Smooth muscle cell (in vitro differentiated cells): Measurements from ENCODE around the gene NRG3. TPM values are rescaled to one million over a fixed set of nuclear protein-coding genes. Genes with fewer than 3 reads are reported as not detected.

Experiments used
- DNase-seq: peaks from one replicate; lab custom pipeline; 2025; ENCODE audit not compliant: unreplicated experiment; lab: John Stamatoyannopoulos, UW
- H2AFZ ChIP-seq: fragments of 200-600 bp; sonication (generic); 2 replicates; pipeline ENCODE4 v1.6.0; 2016; ENCODE audit warnings: antibody characterized with exemption, low read depth, mild to moderate bottlenecking
- H3F3A ChIP-seq: fragments of 200-600 bp; sonication (generic); 2 replicates; pipeline ENCODE4 v1.6.0; 2017; ENCODE audit warnings: antibody characterized with exemption, low read depth
- H3K27ac ChIP-seq: fragments of 200-600 bp; sonication (generic); 2 replicates; pipeline ENCODE4 v1.5.1; 2016; ENCODE audit warnings: low read depth, mild to moderate bottlenecking
- H3K27me3 ChIP-seq: fragments of 200-600 bp; sonication (generic); 2 replicates; pipeline ENCODE4 v1.6.1; 2016; ENCODE audit warnings: low read depth, mild to moderate bottlenecking
- H3K36me3 ChIP-seq: fragments of 200-600 bp; sonication (generic); 2 replicates; pipeline ENCODE4 v1.5.1; 2016; ENCODE audit warnings: low read depth
- H3K4me1 ChIP-seq: fragments of 200-600 bp; sonication (generic); 2 replicates; pipeline ENCODE4 v1.5.1; 2016; ENCODE audit warnings: low read depth
- H3K4me2 ChIP-seq: fragments of 200-600 bp; sonication (generic); 2 replicates; pipeline ENCODE4 v1.6.0; 2016; ENCODE audit warnings: mild to moderate bottlenecking
- H3K4me3 ChIP-seq: fragments of 200-600 bp; sonication (generic); 2 replicates; pipeline ENCODE4 v1.5.1; 2016; ENCODE audit warnings: mild to moderate bottlenecking
- H3K79me2 ChIP-seq: fragments of 200-600 bp; sonication (generic); 2 replicates; pipeline ENCODE4 v1.6.0; 2016; ENCODE audit warnings: low read depth, mild to moderate bottlenecking
- H3K9ac ChIP-seq: fragments of 200-600 bp; sonication (generic); 2 replicates; pipeline ENCODE4 v1.6.0; 2016; ENCODE audit warnings: low read depth
- H3K9me3 ChIP-seq: fragments of 200-600 bp; sonication (generic); replicated peaks from 2 replicates; pipeline ENCODE4 v1.5.1; 2016; ENCODE audit warnings: low read depth
- H4K20me1 ChIP-seq: fragments of 200-600 bp; sonication (generic); 2 replicates; pipeline ENCODE4 v1.6.0; 2016; ENCODE audit warnings: low read depth
- WGBS: methylation state at CpG from one replicate; pipeline ENCODE4 v1.1.7; 2016; ENCODE audit warnings: low lambda C conversion rate; 5-methylcytosine and 5-hydroxymethylcytosine counted together
- polyA plus RNA-seq: library from polyadenylated mRNA; unstranded; fragments of >200 nt; fragmentation: Nextera tagmentation; extraction: Ambion mirVana; gene quantifications from 2 replicates; pipeline ENCODE4 v1.2.1, GENCODE V29; 2016
- total RNA-seq: library from RNA; depleted of rRNA; stranded (reverse); fragments of >200 nt; gene quantifications from 2 replicates; pipeline ENCODE4 v1.2.3, GENCODE V29; 2014
- TF ChIP-seq, protein P1 (sequence below): fragments of 200-600 bp; sonication (generic); IDR thresholded peaks from 2 replicates; pipeline ENCODE4 v1.5.1; 2017; ENCODE audit warnings: borderline replicate concordance, mild to moderate bottlenecking, antibody characterized with exemption; ENCODE audit not compliant: insufficient read depth, poor library complexity, severe bottlenecking

The NRG3 gene
- total RNA-seq = 2.4 and 4.0 TPM in 2 replicates
- polyA plus RNA-seq = 4.3 and 4.8 TPM in 2 replicates

DNA sequence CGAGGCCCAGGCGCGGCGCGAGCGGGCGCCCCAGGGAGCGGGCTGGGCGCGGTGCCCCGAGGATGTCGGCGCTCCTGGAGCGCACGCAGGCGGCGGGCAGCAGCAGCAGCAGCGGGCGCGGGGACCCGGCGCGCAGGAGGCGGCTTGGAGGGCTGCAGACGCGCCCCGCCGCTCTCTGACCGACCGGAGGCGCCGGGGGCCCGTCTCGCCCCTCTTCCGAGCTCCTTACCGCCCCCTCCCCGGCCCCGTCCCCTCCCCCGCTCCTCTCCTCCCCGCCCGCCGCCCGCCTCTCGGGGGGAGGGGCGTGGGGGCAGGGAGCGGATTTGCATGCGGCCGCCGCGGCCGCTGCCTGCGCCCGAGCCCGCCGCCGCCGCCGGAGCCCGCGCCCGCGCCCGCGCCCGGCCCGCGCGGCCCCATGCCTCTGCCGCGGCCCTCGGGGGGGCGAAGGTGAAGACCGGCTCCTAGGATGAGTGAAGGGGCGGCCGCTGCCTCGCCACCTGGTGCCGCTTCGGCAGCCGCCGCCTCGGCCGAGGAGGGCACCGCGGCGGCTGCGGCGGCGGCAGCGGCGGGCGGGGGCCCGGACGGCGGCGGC is at the start of gene NRG3:
Gene NRG3, plus strand, starts transcription at position 320 of the 592 bp plus-strand sequence.
- Histone ChIP-seq H2AFZ (peak within 1 kb of the TSS; percentile 38), H3K9me3 (no peaks in the 10 kb centered on the region), H3K36me3 (no peaks in the 10 kb centered on the region), H4K20me1 (no peaks in the 10 kb centered on the region), H3F3A (no peaks in the 10 kb centered on the region), H3K4me3 (peak within 1 kb of the TSS; percentile 50), H3K27ac (no peak within 1 kb of the TSS), H3K4me2 (peak within 1 kb of the TSS; percentile 89), H3K79me2 (no peaks in the 10 kb centered on the region), H3K4me1 (peaks cover 11% of the 10 kb centered on the region), H3K9ac (no peak within 1 kb of the TSS), H3K27me3 (peaks cover 37% of the 10 kb centered on the region)
- no peak for DNase-seq
- TF ChIP-seq, protein P1, sequence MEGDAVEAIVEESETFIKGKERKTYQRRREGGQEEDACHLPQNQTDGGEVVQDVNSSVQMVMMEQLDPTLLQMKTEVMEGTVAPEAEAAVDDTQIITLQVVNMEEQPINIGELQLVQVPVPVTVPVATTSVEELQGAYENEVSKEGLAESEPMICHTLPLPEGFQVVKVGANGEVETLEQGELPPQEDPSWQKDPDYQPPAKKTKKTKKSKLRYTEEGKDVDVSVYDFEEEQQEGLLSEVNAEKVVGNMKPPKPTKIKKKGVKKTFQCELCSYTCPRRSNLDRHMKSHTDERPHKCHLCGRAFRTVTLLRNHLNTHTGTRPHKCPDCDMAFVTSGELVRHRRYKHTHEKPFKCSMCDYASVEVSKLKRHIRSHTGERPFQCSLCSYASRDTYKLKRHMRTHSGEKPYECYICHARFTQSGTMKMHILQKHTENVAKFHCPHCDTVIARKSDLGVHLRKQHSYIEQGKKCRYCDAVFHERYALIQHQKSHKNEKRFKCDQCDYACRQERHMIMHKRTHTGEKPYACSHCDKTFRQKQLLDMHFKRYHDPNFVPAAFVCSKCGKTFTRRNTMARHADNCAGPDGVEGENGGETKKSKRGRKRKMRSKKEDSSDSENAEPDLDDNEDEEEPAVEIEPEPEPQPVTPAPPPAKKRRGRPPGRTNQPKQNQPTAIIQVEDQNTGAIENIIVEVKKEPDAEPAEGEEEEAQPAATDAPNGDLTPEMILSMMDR = no peak
- 0% methylated on average over 11 of the region's 95 CpGs for WGBS

DNA sequence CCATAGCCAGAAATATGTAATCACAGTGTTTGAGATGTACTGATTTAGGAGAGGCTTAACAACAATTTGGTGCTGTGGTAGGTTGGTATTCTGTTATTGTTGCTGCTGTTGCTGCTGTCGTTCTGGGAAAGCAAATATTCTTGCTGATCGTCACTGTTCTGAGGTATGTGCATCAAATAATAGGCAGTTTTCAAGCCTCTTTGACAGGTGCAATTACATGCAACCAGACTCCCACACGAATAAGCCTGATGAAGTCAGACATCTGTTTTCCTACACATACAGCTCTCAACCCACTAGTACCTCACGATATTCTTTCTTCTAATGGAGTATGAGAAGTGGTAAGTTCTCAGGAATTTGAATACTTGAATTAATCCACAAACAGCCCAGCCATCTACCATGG is 46.7 kb upstream of the NRG3 start:
- H3K9me3 ChIP-seq = no peaks in the 10 kb centered on the region
- H3K79me2 ChIP-seq = no peaks in the 10 kb centered on the region
- 76% methylated on average over 4 of the region's 4 CpGs for WGBS
- H3K36me3 ChIP-seq = no peaks in the 10 kb centered on the region
- H3K4me3 ChIP-seq = no peak overlapping the region
- H3K4me2 ChIP-seq = no peak overlapping the region
- H2AFZ ChIP-seq = no peak overlapping the region
- H3F3A ChIP-seq = no peaks in the 10 kb centered on the region
- no peak overlapping the region for H3K9ac ChIP-seq
- DNase-seq = no peak
- TF ChIP-seq, protein P1 = no peak
- no peaks in the 10 kb centered on the region for H4K20me1 ChIP-seq
- H3K27me3 ChIP-seq = no peaks in the 10 kb centered on the region
- no peaks in the 10 kb centered on the region for H3K4me1 ChIP-seq
- no peak overlapping the region for H3K27ac ChIP-seq

DNA sequence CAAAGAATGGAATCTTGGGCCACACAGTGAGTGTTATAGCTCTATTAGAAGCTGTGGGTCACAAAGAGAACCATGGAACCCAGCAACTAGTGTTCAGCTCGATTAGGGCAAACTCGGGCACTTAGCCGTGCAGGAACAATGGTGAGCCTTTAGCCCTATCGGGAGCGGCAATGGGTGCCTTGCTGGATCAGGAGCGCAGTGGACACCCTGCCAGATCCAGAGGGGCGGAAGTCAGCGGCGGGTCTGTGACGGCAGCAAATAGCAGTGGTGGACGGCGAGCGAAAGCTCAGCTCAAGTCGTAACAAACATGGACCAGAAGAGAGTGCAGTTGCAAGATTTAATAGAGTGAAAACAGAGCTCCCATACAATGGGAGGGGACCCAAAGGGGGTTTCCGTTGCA is 43.9 kb upstream of the NRG3 start:
- no peaks in the 10 kb centered on the region for H3K27me3 ChIP-seq
- H3K4me3 ChIP-seq = no peak overlapping the region
- H3K4me2 ChIP-seq = no peak overlapping the region
- no peak overlapping the region for H2AFZ ChIP-seq
- H4K20me1 ChIP-seq = no peaks in the 10 kb centered on the region
- no peak overlapping the region for H3K9ac ChIP-seq
- H3F3A ChIP-seq = no peaks in the 10 kb centered on the region
- no peak overlapping the region for H3K27ac ChIP-seq
- H3K79me2 ChIP-seq = no peaks in the 10 kb centered on the region
- H3K9me3 ChIP-seq = no peaks in the 10 kb centered on the region
- no peaks in the 10 kb centered on the region for H3K36me3 ChIP-seq
- WGBS = 98% methylated on average over 15 of the region's 15 CpGs
- no peaks in the 10 kb centered on the region for H3K4me1 ChIP-seq
- DNase-seq = no peak
- TF ChIP-seq, protein P1 = no peak

DNA sequence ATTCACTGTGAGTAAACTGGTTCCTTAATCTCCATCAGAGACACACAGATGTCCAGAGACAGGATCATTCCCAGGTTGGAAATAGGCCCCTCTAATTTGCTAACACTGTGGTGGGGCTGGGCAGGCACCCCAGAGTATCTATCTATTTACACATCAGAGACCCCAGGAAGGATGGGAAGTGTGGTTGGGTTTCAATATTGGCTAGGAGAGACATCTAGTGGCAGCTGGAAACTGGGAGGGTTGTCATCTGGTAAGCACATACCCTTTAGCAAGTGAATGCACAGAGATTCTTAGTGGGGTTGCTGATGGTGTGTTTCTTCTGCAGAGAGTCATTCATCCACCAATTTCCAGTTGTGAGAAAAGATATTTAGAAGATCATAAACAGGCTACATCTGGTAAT is 36.0 kb upstream of the NRG3 start:
- Histone ChIP-seq H3K79me2 (no peaks in the 10 kb centered on the region), H3F3A (no peaks in the 10 kb centered on the region), H3K36me3 (no peaks in the 10 kb centered on the region), H2AFZ (peak overlapping the region; percentile 47), H3K27me3 (no peaks in the 10 kb centered on the region), H3K4me1 (no peaks in the 10 kb centered on the region), H4K20me1 (no peaks in the 10 kb centered on the region), H3K4me3 (no peak overlapping the region), H3K4me2 (peak overlapping the region; percentile 31), H3K9ac (no peak overlapping the region), H3K9me3 (no peaks in the 10 kb centered on the region), H3K27ac (peak overlapping the region; percentile 49)
- no peak for DNase-seq
- TF ChIP-seq, protein P1 = no peak
